NCI-H128 (cell line): ENCODE results near the gene FAP.

ENCODE experiments used
- DNase-seq: peaks from one replicate; lab custom pipeline; 2025; ENCODE audit not compliant: unreplicated experiment; lab: John Stamatoyannopoulos, UW

The FAP gene

GRCh38 chr2:162138310-162138709 is 104.9 kb downstream of the FAP start:
- DNase-seq, result no peak

GRCh38 chr2:162127422-162127821 is 115.8 kb downstream of the FAP start:
- no peak for DNase-seq

DNA sequence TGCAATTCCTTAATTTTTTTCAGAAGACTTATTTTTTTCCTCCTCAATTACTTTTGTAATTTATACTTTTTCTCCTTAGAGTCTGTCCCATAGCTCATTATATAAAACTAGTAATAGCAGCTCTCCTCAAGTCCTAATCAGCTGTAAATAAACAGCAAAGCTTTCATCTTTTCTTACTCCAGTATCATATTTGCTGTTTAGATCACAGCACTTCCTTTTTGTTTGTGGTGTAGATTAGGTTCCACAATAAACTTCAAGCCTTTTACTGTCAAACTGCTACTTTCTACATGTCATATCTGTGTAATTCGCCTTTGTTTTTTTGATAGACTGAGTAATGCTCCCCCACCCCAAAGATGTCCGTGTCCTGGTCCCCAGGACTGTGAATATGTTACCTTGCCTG is 116.7 kb downstream of the FAP start:
- DNase-seq, result no peak

GRCh38 chr2:162126111-162126519 is 117.1 kb downstream of the FAP start:
- DNase-seq, result no peak

DNA sequence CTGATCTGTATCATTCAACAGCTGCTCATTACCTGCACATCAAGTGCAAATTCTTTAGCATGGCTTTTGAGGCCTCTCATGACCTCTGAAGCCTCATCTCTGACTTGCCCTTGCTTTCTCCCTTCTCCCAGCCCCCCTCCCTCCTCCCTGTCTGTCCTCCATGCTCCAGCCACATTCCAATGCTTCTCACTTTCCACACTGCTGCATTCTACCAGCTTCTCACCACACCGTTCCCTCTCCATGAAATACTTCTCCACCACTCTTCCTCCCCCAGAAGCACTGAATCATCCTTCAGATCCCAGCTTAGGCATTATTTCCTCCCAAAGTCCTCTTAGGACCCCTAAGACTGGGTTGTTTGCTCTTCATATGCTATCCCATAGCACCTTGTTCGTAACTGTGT is 118.1 kb downstream of the FAP start:
- no peak for DNase-seq

DNA sequence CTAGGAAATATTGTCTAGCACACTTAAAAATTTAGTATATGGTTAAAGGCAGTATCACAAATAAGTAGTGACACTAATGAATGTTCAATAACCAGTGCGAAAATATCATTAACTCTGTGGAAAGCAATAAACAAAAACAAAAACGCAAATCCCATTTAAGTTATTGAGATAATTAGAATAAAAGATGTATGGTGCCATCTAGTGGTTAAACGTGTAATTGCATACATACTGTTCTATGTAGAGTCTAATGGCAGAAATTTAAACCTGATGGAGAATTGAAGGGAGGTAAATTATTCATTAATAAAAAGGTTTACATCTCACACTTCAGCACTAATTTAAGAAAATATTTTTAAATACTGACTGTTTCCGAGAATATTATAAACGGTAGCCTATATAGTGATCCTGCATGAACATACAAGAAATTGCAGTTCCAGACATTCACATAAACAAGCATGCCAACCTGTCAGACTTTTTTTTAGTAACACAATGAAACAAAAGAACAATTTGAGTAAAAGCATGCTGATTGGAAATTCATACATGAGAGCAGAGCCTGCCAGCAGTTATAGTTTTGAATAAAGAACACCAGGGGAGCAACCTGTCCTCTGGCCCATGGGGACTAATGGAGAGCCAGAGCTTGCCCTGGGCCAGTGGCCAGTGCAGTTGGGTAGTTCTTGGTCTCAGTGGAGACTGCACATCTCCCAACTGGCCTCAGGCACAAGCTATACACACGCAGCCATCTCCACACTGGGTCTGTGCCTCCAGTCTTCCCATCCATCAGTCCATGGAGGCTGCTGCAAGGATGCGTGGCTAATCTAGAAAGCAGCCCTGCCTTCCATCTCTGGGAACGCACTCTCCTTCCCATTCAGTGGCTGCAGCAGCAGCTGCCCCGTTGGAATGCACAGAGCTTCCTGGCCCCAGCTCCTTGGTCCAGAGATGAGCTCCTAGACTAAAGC is 119.2 kb downstream of the FAP start:
- peak; percentile 16 for DNase-seq
